Fibroblast of skin of right quadriceps (primary cell): ENCODE results near the gene RAI1.

Source experiments
- DNase-seq: peaks from one replicate; pipeline ENCODE4 v3.0.0-alpha.2; 2013

Gene RAI1

GRCh38 chr17:17719199-17719940 lies 38.1 kb downstream of the RAI1 start:
- DNase-seq: no peak

GRCh38 chr17:17719966-17720543 lies 38.8 kb downstream of the RAI1 start:
- no peak for DNase-seq

- DNase-seq: no peak
Observed at GRCh38 chr17:17721140-17721668, 39.9 kb downstream of the RAI1 start.

GRCh38 chr17:17722081-17722905 lies 41.0 kb downstream of the RAI1 start:
- DNase-seq: no peak

- DNase-seq: no peak
Observed at GRCh38 chr17:17722906-17723353, 41.7 kb downstream of the RAI1 start.

- DNase-seq: peak; percentile 84
Observed at GRCh38 chr17:17723354-17724261, 42.4 kb downstream of the RAI1 start.

- DNase-seq: peak; percentile 59
Observed at GRCh38 chr17:17724307-17725010, 43.2 kb downstream of the RAI1 start.

GRCh38 chr17:17725011-17725751 lies 43.9 kb downstream of the RAI1 start:
- DNase-seq: no peak

GRCh38 chr17:17725752-17726457 lies 44.6 kb downstream of the RAI1 start:
- DNase-seq: no peak

GRCh38 chr17:17726458-17727060 lies 45.3 kb downstream of the RAI1 start:
- no peak for DNase-seq

- DNase-seq: no peak
Observed at GRCh38 chr17:17727111-17727659, 45.9 kb downstream of the RAI1 start.

GRCh38 chr17:17728146-17728545 lies 46.9 kb downstream of the RAI1 start:
- no peak for DNase-seq

GRCh38 chr17:17728550-17729251 lies 47.4 kb downstream of the RAI1 start:
- DNase-seq: no peak

GRCh38 chr17:17729620-17730249 lies 48.5 kb downstream of the RAI1 start:
- no peak for DNase-seq

GRCh38 chr17:17730250-17730935 lies 49.1 kb downstream of the RAI1 start:
- no peak for DNase-seq

- no peak for DNase-seq
Observed at GRCh38 chr17:17732444-17732843, 51.2 kb downstream of the RAI1 start.

GRCh38 chr17:17732892-17733670 lies 51.8 kb downstream of the RAI1 start:
- DNase-seq: peak; percentile 74
